Measurements from ENCODE around the gene GAPT. TPM values are rescaled to one million over a fixed set of nuclear protein-coding genes. Genes with fewer than 3 reads are reported as not detected.

Gene GAPT
- total and polyA plus RNA-seq, 2 experiments from 2014 or later, result not detected

- H3K4me3 ChIP-seq, result no peak overlapping the region
- H3K27me3 ChIP-seq, result no peaks in the 10 kb centered on the region
- H3K4me1 ChIP-seq (ENCODE audit: low read depth), result no peaks in the 10 kb centered on the region
- H3K27ac ChIP-seq, result no peak overlapping the region
- no peaks in the 10 kb centered on the region for H3K9me3 ChIP-seq (ENCODE audit: low read depth)
- peaks cover 25% of the 10 kb centered on the region for H3K36me3 ChIP-seq
- TF ChIP-seq CTCF (IDR thresholded peaks at IDR 0.05; ENCODE audit: low read depth, low read length), result no peak
- peak in 1 of 2 donors; percentile 70 for DNase-seq (ENCODE audit: low read depth in 1 of 2, low spot score in 1 of 2)
Observed at GRCh38 chr5:58450811-58451629, 40.2 kb upstream of the GAPT start.

- no peak overlapping the region for H3K27ac ChIP-seq
- DNase-seq (ENCODE audit: low read depth in 1 of 2, low spot score in 1 of 2), result peak in 1 of 2 donors; percentile 77
- H3K9me3 ChIP-seq (ENCODE audit: low read depth), result no peaks in the 10 kb centered on the region
- TF ChIP-seq CTCF (IDR thresholded peaks at IDR 0.05; ENCODE audit: low read depth, low read length), result no peak
- no peak overlapping the region for H3K4me3 ChIP-seq
- H3K36me3 ChIP-seq, result peaks cover 32% of the 10 kb centered on the region
- H3K27me3 ChIP-seq, result no peaks in the 10 kb centered on the region
- no peaks in the 10 kb centered on the region for H3K4me1 ChIP-seq (ENCODE audit: low read depth)
Observed at GRCh38 chr5:58451732-58452565, 39.3 kb upstream of the GAPT start.

- Histone ChIP-seq H3K27ac (no peak overlapping the region), H3K4me1 (ENCODE audit: low read depth) (no peaks in the 10 kb centered on the region), H3K4me3 (no peak overlapping the region), H3K9me3 (ENCODE audit: low read depth) (no peaks in the 10 kb centered on the region), H3K27me3 (no peaks in the 10 kb centered on the region), H3K36me3 (peaks cover 32% of the 10 kb centered on the region)
- DNase-seq (ENCODE audit: low read depth in 1 of 2, low spot score in 1 of 2), result peak in 1 of 2 donors; percentile 76
- no peak for TF ChIP-seq CTCF (IDR thresholded peaks at IDR 0.05; ENCODE audit: low read depth, low read length)
Observed at GRCh38 chr5:58452566-58453258, 38.5 kb upstream of the GAPT start.

GRCh38 chr5:58453306-58453705 is 37.9 kb upstream of the GAPT start:
- H3K36me3 ChIP-seq, result peaks cover 32% of the 10 kb centered on the region
- DNase-seq (ENCODE audit: low read depth in 1 of 2, low spot score in 1 of 2), result no peak
- no peaks in the 10 kb centered on the region for H3K27me3 ChIP-seq
- H3K4me1 ChIP-seq (ENCODE audit: low read depth), result no peaks in the 10 kb centered on the region
- no peak for TF ChIP-seq CTCF (IDR thresholded peaks at IDR 0.05; ENCODE audit: low read depth, low read length)
- H3K4me3 ChIP-seq, result no peak overlapping the region
- H3K27ac ChIP-seq, result no peak overlapping the region
- no peaks in the 10 kb centered on the region for H3K9me3 ChIP-seq (ENCODE audit: low read depth)

GRCh38 chr5:58454025-58454424 is 37.2 kb upstream of the GAPT start:
- H3K27ac ChIP-seq, result no peak overlapping the region
- no peaks in the 10 kb centered on the region for H3K4me1 ChIP-seq (ENCODE audit: low read depth)
- no peaks in the 10 kb centered on the region for H3K27me3 ChIP-seq
- DNase-seq (ENCODE audit: low read depth in 1 of 2, low spot score in 1 of 2), result no peak
- no peak overlapping the region for H3K4me3 ChIP-seq
- TF ChIP-seq CTCF (IDR thresholded peaks at IDR 0.05; ENCODE audit: low read depth, low read length), result no peak
- H3K36me3 ChIP-seq, result peaks cover 32% of the 10 kb centered on the region
- no peaks in the 10 kb centered on the region for H3K9me3 ChIP-seq (ENCODE audit: low read depth)
